A549 (cell line): ENCODE data around the gene MAPT. TPM values are rescaled to one million over a fixed set of nuclear protein-coding genes. Genes with fewer than 3 reads are reported as not detected.

Experiments
- ATAC-seq, 2 experiments: fragments of 200-7000 bp in 1 of 2; fragments of >200 bp in 1 of 2; cut with Nextera tagmentation in 1 of 2; cut with Tn5 transposase in 1 of 2; 3 replicates each; pipeline versions ENCODE4 v1.8.0 to v1.9.1; 2018 to 2020; ENCODE audit warnings: mild to moderate bottlenecking in 1 of 2, moderate library complexity in 1 of 2
- CTCF ChIA-PET: fragments of 300-600 bp; sonication (Branson Sonifier 250); formaldehyde crosslinking; extraction: SDS; loops from one replicate; lab custom pipeline; 2021; ENCODE audit warnings: antibody characterized with exemption, inconsistent platforms; lab: Yijun Ruan, JAX
- POLR2A ChIA-PET: fragments of 350-600 bp; formaldehyde crosslinking; extraction: SDS; loops from one replicate; lab custom pipeline; 2021; ENCODE audit warnings: antibody characterized with exemption, inconsistent platforms; lab: Yijun Ruan, JAX
- DNase-seq, 2 experiments: peaks; one replicate each; pipeline versions ENCODE4 v3.0.0 to v3.0.0-alpha.2; 2011 to 2016; ENCODE audit warnings: low read depth in 1 of 2, low spot score in 1 of 2
- FAIRE-seq: peaks from 2 replicates; lab custom pipeline; 2011; peaks lifted over from hg19 to GRCh38; lab: Jason Lieb, UNC
- H3K27ac ChIP-seq, 2 experiments: fragments of >200 bp; sonication (Bioruptor Twin); formaldehyde crosslinking; 3 replicates each; pipeline ENCODE4 v1.5.1; 2016 to 2017
- H3K4me1 ChIP-seq: fragments of >200 bp; sonication (Bioruptor Twin); formaldehyde crosslinking; 3 replicates; pipeline ENCODE4 v1.6.1; 2016
- H3K4me2 ChIP-seq: fragments of >200 bp; sonication (Bioruptor Twin); formaldehyde crosslinking; 3 replicates; pipeline ENCODE4 v1.6.1; 2016
- H3K4me3 ChIP-seq: fragments of >200 bp; sonication (Bioruptor Twin); formaldehyde crosslinking; 3 replicates; pipeline ENCODE4 v1.5.1; 2016
- H3K9me3 ChIP-seq: fragments of >200 bp; sonication (Bioruptor Twin); formaldehyde crosslinking; 3 replicates; pipeline ENCODE4 v1.6.1; 2016
- BHLHE40 ChIP-seq: IDR thresholded peaks from 2 replicates; pipeline ENCODE4 v1.6.1; 2012; ENCODE audit warnings: low read depth, low read length, inconsistent platforms
- CBX2 ChIP-seq: fragments of 200-600 bp; sonication (generic); IDR thresholded peaks from 2 replicates; pipeline ENCODE4 v1.6.1; 2016; ENCODE audit warnings: low read depth, mild to moderate bottlenecking, borderline replicate concordance
- CBX8 ChIP-seq: fragments of 200-600 bp; sonication (generic); IDR thresholded peaks from 2 replicates; pipeline ENCODE4 v1.6.1; 2016
- CEBPB ChIP-seq, 2 experiments: fragments of >200 bp in 1 of 2; sonication (Bioruptor Twin) in 1 of 2; formaldehyde crosslinking in 1 of 2; IDR thresholded peaks; 2 replicates each; pipeline ENCODE4 v1.6.1; 2012 to 2016
- E2F6 ChIP-seq: IDR thresholded peaks from 2 replicates; pipeline ENCODE4 v1.6.1; 2012; ENCODE audit warnings: low read depth, borderline replicate concordance
- FOXS1 ChIP-seq: fragments of 250-450 bp; sonication (Bioruptor Pico); IDR thresholded peaks from 2 replicates; pipeline ENCODE4 v1.5.0; 2020; ENCODE audit warnings: mild to moderate bottlenecking, moderate library complexity
- GATA3 ChIP-seq: IDR thresholded peaks from 2 replicates; pipeline ENCODE4 v1.6.1; 2012; ENCODE audit warnings: borderline replicate concordance
- HEYL ChIP-seq: fragments of 250-450 bp; sonication (Bioruptor Pico); IDR thresholded peaks from 2 replicates; pipeline ENCODE4 v1.8.0; 2021; ENCODE audit warnings: mild to moderate bottlenecking, moderate library complexity
- JUNB ChIP-seq: fragments of >200 bp; sonication (Bioruptor Twin); formaldehyde crosslinking; IDR thresholded peaks from 2 replicates; pipeline ENCODE4 v1.6.1; 2016
- KDM1A ChIP-seq: fragments of 200-600 bp; sonication (generic); IDR thresholded peaks from 2 replicates; pipeline ENCODE4 v1.6.1; 2016; ENCODE audit warnings: low read depth, mild to moderate bottlenecking
- KDM5A ChIP-seq: fragments of 200-600 bp; sonication (generic); IDR thresholded peaks from 2 replicates; pipeline ENCODE4 v1.6.1; 2016; ENCODE audit warnings: antibody characterized with exemption, mild to moderate bottlenecking
- MAFK ChIP-seq: fragments of 450-650 bp; IDR thresholded peaks from 2 replicates; pipeline ENCODE4 v1.6.1; 2014; ENCODE audit not compliant: partially characterized antibody
- MAX ChIP-seq: IDR thresholded peaks from 2 replicates; pipeline ENCODE4 v1.6.1; 2012
- MYC ChIP-seq: IDR thresholded peaks from 2 replicates; pipeline ENCODE4 v1.6.1; 2012; ENCODE audit warnings: mild to moderate bottlenecking, inconsistent platforms, low read length, improper control_type of control experiment, borderline replicate concordance
- NFE2L2 ChIP-seq: fragments of 150-350 bp; conservative IDR thresholded peaks from 2 replicates; pipeline ENCODE4 v1.6.1; 2014; ENCODE audit warnings: low read length
- NPAS2 ChIP-seq: fragments of 250-450 bp; sonication (Bioruptor Pico); IDR thresholded peaks from 2 replicates; pipeline ENCODE4 v1.8.0; 2022; ENCODE audit warnings: mild to moderate bottlenecking, moderate library complexity, borderline replicate concordance
- POLR2AphosphoS2 ChIP-seq: conservative IDR thresholded peaks from 2 replicates; pipeline ENCODE4 v1.6.1; 2012; ENCODE audit warnings: low read length, improper control_type of control experiment, inconsistent platforms
- RAD21 ChIP-seq, 2 experiments: fragments of >200 bp in 1 of 2; sonication (Bioruptor Twin) in 1 of 2; formaldehyde crosslinking in 1 of 2; IDR thresholded peaks in 1 of 2; conservative IDR thresholded peaks in 1 of 2; 2 replicates in 1 of 2; 3 replicates in 1 of 2; pipeline ENCODE4 v1.6.1; 2012 to 2018; ENCODE audit warnings: inconsistent platforms in 1 of 2
- RCOR1 ChIP-seq: fragments of 150-350 bp; IDR thresholded peaks from 2 replicates; pipeline ENCODE4 v1.6.1; 2014; ENCODE audit warnings: antibody characterized with exemption, low read length, low read depth
- RFX5 ChIP-seq: fragments of 450-650 bp; IDR thresholded peaks from 2 replicates; pipeline ENCODE4 v1.7.1; 2014; ENCODE audit warnings: antibody characterized with exemption, mild to moderate bottlenecking, moderate library complexity
- TFCP2L1 ChIP-seq: fragments of 250-450 bp; sonication (Bioruptor Pico); IDR thresholded peaks from 2 replicates; pipeline ENCODE4 v1.5.0; 2021; ENCODE audit warnings: mild to moderate bottlenecking
- TP53 ChIP-seq: fragments of 250-450 bp; sonication (Bioruptor Pico); IDR thresholded peaks from 2 replicates; pipeline ENCODE4 v1.5.0; 2021; ENCODE audit warnings: mild to moderate bottlenecking, moderate library complexity
- USF2 ChIP-seq: fragments of 450-650 bp; IDR thresholded peaks from 2 replicates; pipeline ENCODE4 v1.6.1; 2014; ENCODE audit warnings: antibody characterized with exemption
- ZC3H11A ChIP-seq: fragments of 450-650 bp; IDR thresholded peaks from 2 replicates; pipeline ENCODE4 v1.6.1; 2014; ENCODE audit warnings: antibody characterized with exemption, mild to moderate bottlenecking
- ZFP36 ChIP-seq: fragments of 450-650 bp; IDR thresholded peaks from 2 replicates; pipeline ENCODE4 v1.6.1; 2014; ENCODE audit warnings: borderline replicate concordance; ENCODE audit not compliant: partially characterized antibody
- ZSCAN20 ChIP-seq: fragments of 250-450 bp; sonication (Bioruptor Pico); IDR thresholded peaks from 2 replicates; pipeline ENCODE4 v1.8.0; 2022; ENCODE audit warnings: mild to moderate bottlenecking, moderate library complexity
- WGBS: methylation state at CpG from one replicate; pipeline ENCODE4 v1.1.6; 2017; ENCODE audit errors: missing lambda C conversion rate; 5-methylcytosine and 5-hydroxymethylcytosine counted together
- polyA plus RNA-seq, 4 experiments: library from polyadenylated mRNA; depleted of rRNA in 3 of 4; stranded (reverse); fragments of >200 nt; fragmentation: RNase III in 1 of 4; extraction: RNeasy Plus Mini Kit Qiagen cat#74134 plus additional on column Dnase treatment in 1 of 4; gene quantifications; 2 replicates in 3 of 4; 3 replicates in 1 of 4; pipeline ENCODE4 v1.2.3, GENCODE V29; 2011 to 2017

The MAPT gene
- polyA plus RNA-seq, 2 of the 4 experiments (the other 2 are of a cell fraction) = 1.2 to 1.6 TPM

- FAIRE-seq (no peak), DNase-seq (no peak), ATAC-seq (no peak)
- Histone ChIP-seq H3K4me3 (no peak within 1 kb of the TSS), H3K4me1 (peaks cover 12% of the 10 kb centered on the region), H3K4me2 (no peak within 1 kb of the TSS), H3K27ac (no peak within 1 kb of the TSS), H3K9me3 (no peaks in the 10 kb centered on the region)
- CTCF ChIA-PET = interaction anchor here (0.5 to 9.0 kb wide), 8 partner anchors 11 to 740 kb away, joined by 3 to 186 read pairs (median 4); partner anchors contain the start of gene KANSL1
- no peak for TF ChIP-seq RFX5
- no peak for TF ChIP-seq BHLHE40
- peak; percentile 83 for TF ChIP-seq ZFP36
- 77% methylated on average over 8 of the region's 8 CpGs for WGBS
- POLR2A ChIA-PET = no interaction called here
Observed at GRCh38 chr17:45998987-45999899, 104.9 kb downstream of the MAPT start, which contains the start of gene STH. Gene STH (plus strand): TSS chr17:45999250. CDS start chr17:45999280, 30 bp downstream.

- no peak for DNase-seq
- no peak overlapping the region for H3K4me2 ChIP-seq
- ChIA-PET POLR2A (no interaction called here), CTCF (interaction anchor here (0.5 to 9.0 kb wide), 9 partner anchors 15 to 739 kb away, joined by 3 to 186 read pairs (median 23); partner anchors contain the start of gene KANSL1)
- no peak for ATAC-seq
- no peak overlapping the region for H3K4me3 ChIP-seq
- H3K4me1 ChIP-seq = peaks cover 15% of the 10 kb centered on the region
- 67% methylated on average over 9 of the region's 9 CpGs for WGBS
- no peak overlapping the region for H3K27ac ChIP-seq
- TF ChIP-seq RAD21 (conservative IDR thresholded peaks at IDR 0.05 in 1 of 2, IDR thresholded peaks at IDR 0.05 in 1 of 2) (no peak), KDM5A (no peak)
- FAIRE-seq = no peak
- no peaks in the 10 kb centered on the region for H3K9me3 ChIP-seq
Observed at GRCh38 chr17:45999900-46000290, 105.5 kb downstream of the MAPT start.

GRCh38 chr17:46000292-46000691, 105.9 kb downstream of the MAPT start:
- no peak for ATAC-seq
- CTCF ChIA-PET = interaction anchor here (0.6 to 9.0 kb wide), 13 partner anchors 10 to 414 kb away, joined by 3 to 186 read pairs (median 5); partner anchors contain the start of gene KANSL1
- H3K9me3 ChIP-seq = no peaks in the 10 kb centered on the region
- POLR2A ChIA-PET = no interaction called here
- TF ChIP-seq MAX = no peak
- TF ChIP-seq POLR2AphosphoS2 = no peak
- no peak for TF ChIP-seq E2F6
- TF ChIP-seq MYC = no peak
- no peak for TF ChIP-seq KDM5A
- no peak for TF ChIP-seq HEYL (CRISPR knock-in tag)
- TF ChIP-seq GATA3 = no peak
- no peak for TF ChIP-seq CEBPB (IDR thresholded peaks at IDR 0.05)
- no peak for TF ChIP-seq NFE2L2
- no peak for TF ChIP-seq KDM1A
- no peak overlapping the region for H3K27ac ChIP-seq
- no peak for FAIRE-seq
- H3K4me3 ChIP-seq = no peak overlapping the region
- 86% methylated on average over 7 of the region's 7 CpGs for WGBS
- no peak overlapping the region for H3K4me2 ChIP-seq
- no peak for DNase-seq
- peaks cover 15% of the 10 kb centered on the region for H3K4me1 ChIP-seq

GRCh38 chr17:46000757-46001156, 106.4 kb downstream of the MAPT start:
- peaks cover 15% of the 10 kb centered on the region for H3K4me1 ChIP-seq
- ATAC-seq = no peak
- POLR2A ChIA-PET = no interaction called here
- TF ChIP-seq TFCP2L1 (CRISPR knock-in tag) (no peak), MAFK (no peak), CBX8 (no peak), FOXS1 (no peak), USF2 (no peak), RCOR1 (no peak), CBX2 (no peak), JUNB (no peak), MAX (no peak), KDM1A (no peak), ZC3H11A (no peak), NPAS2 (no peak), RFX5 (no peak), ZSCAN20 (CRISPR knock-in tag) (no peak), TP53 (CRISPR knock-in tag) (no peak)
- CTCF ChIA-PET = interaction anchor here (0.6 to 9.0 kb wide), 14 partner anchors 11 to 415 kb away, joined by 3 to 186 read pairs (median 7); partner anchors contain the start of gene KANSL1
- no peak overlapping the region for H3K4me3 ChIP-seq
- no peak for DNase-seq
- no peak overlapping the region for H3K27ac ChIP-seq
- no peaks in the 10 kb centered on the region for H3K9me3 ChIP-seq
- no peak for FAIRE-seq
- 77% methylated on average over 2 of the region's 2 CpGs for WGBS
- no peak overlapping the region for H3K4me2 ChIP-seq
